ENCODE measurements around the gene MEGF11. TPM values are rescaled to one million over a fixed set of nuclear protein-coding genes. Genes with fewer than 3 reads are reported as not detected.

Gene MEGF11
- total RNA-seq = not detected
- long read RNA-seq = 0 reads

- DNase-seq = peak in 1 of 3 donors; percentile 25
- Histone ChIP-seq H3K4me1 (peaks cover 0 to 22% (median 4%) of the 10 kb centered on the region in 4 donors), H3K27ac (no peak within 1 kb of the TSS), H3K36me3 (no peaks in the 10 kb centered on the region), H3K4me3 (peak within 1 kb of the TSS; percentile 29 to 56 (median 39)), H3K27me3 (peaks cover 12 to 37% of the 10 kb centered on the region in 2 donors), H3K9me3 (no peaks in the 10 kb centered on the region)
- ATAC-seq = peak; percentile 42 to 64 (median 61)
- intact Hi-C loops (cut with DNase I) = no loop called here
- TF ChIP-seq POLR2A (IDR thresholded peaks at IDR 0.05) (no peak), CTCF (IDR thresholded peaks at IDR 0.05) (no peak)
- 2% methylated on average over 11 of the region's 64 CpGs for WGBS (ENCODE audit: insufficient coverage, low coverage, low lambda C conversion rate, missing lambda C conversion rate)
Observed at GRCh38 chr15:66253418-66254088, at the start of gene MEGF11. Gene MEGF11, minus strand, starts transcription at chr15:66253750. Its CDS starts 125,347 bp downstream, at chr15:66128403.

- Histone ChIP-seq H3K4me3 (no peak overlapping the region), H3K27me3 (no peaks in the 10 kb centered on the region), H3K27ac (no peak overlapping the region), H3K36me3 (peaks cover 0 to 4% (median 0%) of the 10 kb centered on the region in 4 donors), H3K4me1 (no peaks in the 10 kb centered on the region), H3K9me3 (no peaks in the 10 kb centered on the region)
- no peak for DNase-seq
- WGBS (ENCODE audit: insufficient coverage, low coverage, low lambda C conversion rate, missing lambda C conversion rate) = 75% methylated on average over 3 of the region's 5 CpGs
- intact Hi-C loops (cut with DNase I) = no loop called here
- TF ChIP-seq CTCF (IDR thresholded peaks at IDR 0.05) = no peak
- TF ChIP-seq POLR2A (IDR thresholded peaks at IDR 0.05) = no peak
- ATAC-seq = no peak
Observed at GRCh38 chr15:66302489-66303278, 49.1 kb upstream of the MEGF11 start.

- Histone ChIP-seq H3K9me3 (no peaks in the 10 kb centered on the region), H3K27me3 (no peaks in the 10 kb centered on the region), H3K36me3 (peaks cover 0 to 4% (median 0%) of the 10 kb centered on the region in 4 donors), H3K27ac (no peak overlapping the region), H3K4me3 (no peak overlapping the region), H3K4me1 (peaks cover 0 to 11% (median 0%) of the 10 kb centered on the region in 4 donors)
- WGBS (ENCODE audit: insufficient coverage, low coverage, low lambda C conversion rate, missing lambda C conversion rate) = 88% methylated on average over 4 of the region's 4 CpGs
- intact Hi-C loops (cut with DNase I) = loop anchor here in 1 of 2 donors (10.0 kb wide), 1 partner anchor 196 kb away; the partner anchor contains the start of gene SNAPC5
- no peak for DNase-seq
- TF ChIP-seq CTCF (IDR thresholded peaks at IDR 0.05) = no peak
- no peak for TF ChIP-seq POLR2A (IDR thresholded peaks at IDR 0.05)
- ATAC-seq = no peak
Observed at GRCh38 chr15:66298803-66299251, 45.3 kb upstream of the MEGF11 start.

- Histone ChIP-seq H3K4me3 (no peak overlapping the region), H3K27ac (no peak overlapping the region), H3K36me3 (no peaks in the 10 kb centered on the region), H3K9me3 (no peaks in the 10 kb centered on the region), H3K27me3 (no peaks in the 10 kb centered on the region), H3K4me1 (peaks cover 0 to 11% (median 0%) of the 10 kb centered on the region in 4 donors)
- intact Hi-C loops (cut with DNase I) = loop anchor here in 1 of 2 donors (10.0 kb wide), 1 partner anchor 199 kb away; the partner anchor contains the start of gene SNAPC5
- ATAC-seq (no peak), DNase-seq (no peak)
- 76% methylated on average over 5 of the region's 5 CpGs for WGBS (ENCODE audit: insufficient coverage, low coverage, low lambda C conversion rate, missing lambda C conversion rate)
- TF ChIP-seq CTCF (IDR thresholded peaks at IDR 0.05) = no peak
Observed at GRCh38 chr15:66296186-66296585, 42.6 kb upstream of the MEGF11 start.

Data from right lobe of liver (tissue), 6 donors.